ENCODE data around the gene PROK1. TPM values are rescaled to one million over a fixed set of nuclear protein-coding genes. Genes with fewer than 3 reads are reported as not detected.

The PROK1 gene
- polyA plus RNA-seq, 1 donor (not counting 4 experiments of a cell fraction or from before 2014, with no cell fraction given): not detected

DNA sequence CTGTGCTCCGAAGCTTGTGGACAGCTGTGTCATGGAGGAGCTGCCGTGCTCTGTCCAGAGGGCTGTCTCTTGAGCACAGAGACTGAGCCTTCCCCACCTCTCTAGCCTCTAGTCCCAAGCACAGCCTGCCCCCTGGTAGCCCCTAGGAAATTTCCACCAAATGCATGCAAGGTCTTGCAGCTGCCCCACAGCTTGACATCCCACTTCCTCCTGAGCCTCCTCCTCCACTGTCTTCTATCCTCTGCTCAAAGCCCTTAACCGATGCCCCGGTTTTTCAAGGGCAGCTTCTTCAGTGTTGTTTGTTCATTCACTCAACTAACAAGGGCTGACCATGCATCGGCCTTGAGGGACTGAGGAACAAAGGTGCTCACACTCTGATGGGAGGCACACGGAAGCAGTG, 20.6 kb upstream of the PROK1 start:
- Histone ChIP-seq H3K4me1 (ENCODE audit: control insufficient read depth, extremely low read depth, insufficient read depth, low read length) (no peaks in the 10 kb centered on the region), H3K27me3 (ENCODE audit: control insufficient read depth, extremely low read depth, insufficient read depth, low read length) (peaks cover 10% of the 10 kb centered on the region), H3K79me2 (ENCODE audit: control insufficient read depth, insufficient read depth, low read length) (no peaks in the 10 kb centered on the region), H3K9ac (ENCODE audit: control insufficient read depth, extremely low read depth, insufficient read depth, low read length) (no peak overlapping the region), H3K9me1 (ENCODE audit: control insufficient read depth, extremely low read depth, insufficient read depth, low read length) (no peaks in the 10 kb centered on the region), H3K4me2 (ENCODE audit: control insufficient read depth, extremely low read depth, insufficient read depth, low read depth, low read length) (no peak overlapping the region), H2AFZ (ENCODE audit: control insufficient read depth, low read length) (no peak overlapping the region), H4K20me1 (ENCODE audit: control insufficient read depth, extremely low read depth, insufficient read depth, low read length) (no peaks in the 10 kb centered on the region), H3K27ac (ENCODE audit: control insufficient read depth, insufficient read depth, low read length) (no peak overlapping the region), H3K36me3 (ENCODE audit: control insufficient read depth in 2 of 2, extremely low read depth in 1 of 2, insufficient read depth in 2 of 2, low read length in 2 of 2) (no peaks in the 10 kb centered on the region), H3K9me3 (ENCODE audit: control insufficient read depth, low read depth, low read length) (no peaks in the 10 kb centered on the region), H3K4me3 (ENCODE audit: control insufficient read depth in 2 of 3, extremely low read depth in 1 of 3, insufficient read depth in 2 of 3, low read depth in 1 of 3, low read length in 3 of 3) (no peak overlapping the region)
- dilution Hi-C loops (cut with MboI; ENCODE audit: extremely low pct_ligation_motif_present, low sequenced_read_pairs): no loop called here
- no peak for FAIRE-seq
- no peak for DNase-seq (ENCODE audit: low read depth, low spot score)
- TF ChIP-seq EZH2 (IDR thresholded peaks at IDR 0.05; ENCODE audit: low read length): no peak
- TF ChIP-seq, protein P1, sequence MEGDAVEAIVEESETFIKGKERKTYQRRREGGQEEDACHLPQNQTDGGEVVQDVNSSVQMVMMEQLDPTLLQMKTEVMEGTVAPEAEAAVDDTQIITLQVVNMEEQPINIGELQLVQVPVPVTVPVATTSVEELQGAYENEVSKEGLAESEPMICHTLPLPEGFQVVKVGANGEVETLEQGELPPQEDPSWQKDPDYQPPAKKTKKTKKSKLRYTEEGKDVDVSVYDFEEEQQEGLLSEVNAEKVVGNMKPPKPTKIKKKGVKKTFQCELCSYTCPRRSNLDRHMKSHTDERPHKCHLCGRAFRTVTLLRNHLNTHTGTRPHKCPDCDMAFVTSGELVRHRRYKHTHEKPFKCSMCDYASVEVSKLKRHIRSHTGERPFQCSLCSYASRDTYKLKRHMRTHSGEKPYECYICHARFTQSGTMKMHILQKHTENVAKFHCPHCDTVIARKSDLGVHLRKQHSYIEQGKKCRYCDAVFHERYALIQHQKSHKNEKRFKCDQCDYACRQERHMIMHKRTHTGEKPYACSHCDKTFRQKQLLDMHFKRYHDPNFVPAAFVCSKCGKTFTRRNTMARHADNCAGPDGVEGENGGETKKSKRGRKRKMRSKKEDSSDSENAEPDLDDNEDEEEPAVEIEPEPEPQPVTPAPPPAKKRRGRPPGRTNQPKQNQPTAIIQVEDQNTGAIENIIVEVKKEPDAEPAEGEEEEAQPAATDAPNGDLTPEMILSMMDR (optimal IDR thresholded peaks at IDR 0.05 in 1 of 3, IDR thresholded peaks at IDR 0.05 in 1 of 3, conservative IDR thresholded peaks at IDR 0.05 in 1 of 3; ENCODE audit: extremely low read depth in 1 of 3, insufficient read depth in 2 of 3, low read length in 3 of 3): no peak

DNA sequence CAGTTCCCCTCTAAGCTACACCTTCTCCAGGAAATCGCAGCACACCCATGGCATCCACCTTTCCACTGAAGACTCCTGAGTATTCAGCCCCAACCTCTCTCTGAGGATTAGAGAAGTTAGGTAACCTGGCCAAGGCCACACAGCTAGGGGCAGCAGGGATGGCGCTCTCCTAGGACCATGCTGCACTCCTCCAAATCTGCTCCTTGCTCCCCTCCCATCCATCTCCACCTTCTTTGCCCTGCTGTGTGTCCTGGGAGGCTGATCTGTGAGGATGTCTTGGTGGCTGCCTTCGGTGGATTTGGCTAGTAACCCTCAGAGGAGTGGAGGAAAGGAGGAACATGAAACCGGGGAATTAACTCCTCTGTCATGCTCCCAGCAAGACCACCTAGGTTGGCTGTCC, 20.0 kb upstream of the PROK1 start:
- Histone ChIP-seq H3K4me3 (ENCODE audit: control insufficient read depth in 2 of 3, extremely low read depth in 1 of 3, insufficient read depth in 2 of 3, low read depth in 1 of 3, low read length in 3 of 3) (no peak overlapping the region), H3K9me1 (ENCODE audit: control insufficient read depth, extremely low read depth, insufficient read depth, low read length) (no peaks in the 10 kb centered on the region), H3K4me1 (ENCODE audit: control insufficient read depth, extremely low read depth, insufficient read depth, low read length) (no peaks in the 10 kb centered on the region), H3K4me2 (ENCODE audit: control insufficient read depth, extremely low read depth, insufficient read depth, low read depth, low read length) (no peak overlapping the region), H3K9ac (ENCODE audit: control insufficient read depth, extremely low read depth, insufficient read depth, low read length) (no peak overlapping the region), H4K20me1 (ENCODE audit: control insufficient read depth, extremely low read depth, insufficient read depth, low read length) (no peaks in the 10 kb centered on the region), H3K27me3 (ENCODE audit: control insufficient read depth, extremely low read depth, insufficient read depth, low read length) (peaks cover 10% of the 10 kb centered on the region), H3K9me3 (ENCODE audit: control insufficient read depth, low read depth, low read length) (no peaks in the 10 kb centered on the region), H2AFZ (ENCODE audit: control insufficient read depth, low read length) (no peak overlapping the region), H3K36me3 (ENCODE audit: control insufficient read depth in 2 of 2, extremely low read depth in 1 of 2, insufficient read depth in 2 of 2, low read length in 2 of 2) (no peaks in the 10 kb centered on the region), H3K79me2 (ENCODE audit: control insufficient read depth, insufficient read depth, low read length) (no peaks in the 10 kb centered on the region), H3K27ac (ENCODE audit: control insufficient read depth, insufficient read depth, low read length) (no peak overlapping the region)
- no peak for TF ChIP-seq EZH2 (IDR thresholded peaks at IDR 0.05; ENCODE audit: low read length)
- FAIRE-seq (no peak), DNase-seq (ENCODE audit: low read depth, low spot score) (no peak)
- dilution Hi-C loops (cut with MboI; ENCODE audit: extremely low pct_ligation_motif_present, low sequenced_read_pairs): no loop called here

DNA sequence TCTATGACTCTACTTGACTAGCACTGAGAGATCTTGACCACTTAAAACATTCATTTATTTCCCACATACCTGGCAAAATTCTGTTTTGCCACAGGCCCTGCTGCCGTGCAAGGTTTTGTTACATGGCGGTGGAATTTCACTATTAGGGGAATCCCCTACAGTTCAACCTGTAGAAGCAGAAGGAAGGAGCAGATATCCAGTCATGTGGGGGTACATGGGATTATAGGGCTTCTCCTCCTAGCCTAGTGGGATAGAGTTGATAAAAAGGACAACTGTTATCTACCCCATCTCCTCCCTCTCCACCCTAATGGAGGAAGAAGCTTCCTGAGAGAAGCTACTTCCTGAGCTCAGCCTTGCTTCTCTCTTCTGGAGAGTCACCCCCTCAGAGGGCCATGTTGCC, 17.7 kb upstream of the PROK1 start:
- Histone ChIP-seq H3K4me1 (ENCODE audit: control insufficient read depth, extremely low read depth, insufficient read depth, low read length) (no peaks in the 10 kb centered on the region), H3K4me3 (ENCODE audit: control insufficient read depth in 2 of 3, extremely low read depth in 1 of 3, insufficient read depth in 2 of 3, low read depth in 1 of 3, low read length in 3 of 3) (no peak overlapping the region), H3K27ac (ENCODE audit: control insufficient read depth, insufficient read depth, low read length) (no peak overlapping the region), H2AFZ (ENCODE audit: control insufficient read depth, low read length) (no peak overlapping the region), H3K79me2 (ENCODE audit: control insufficient read depth, insufficient read depth, low read length) (no peaks in the 10 kb centered on the region), H3K27me3 (ENCODE audit: control insufficient read depth, extremely low read depth, insufficient read depth, low read length) (peaks cover 10% of the 10 kb centered on the region), H3K9me3 (ENCODE audit: control insufficient read depth, low read depth, low read length) (no peaks in the 10 kb centered on the region), H3K36me3 (ENCODE audit: control insufficient read depth in 2 of 2, extremely low read depth in 1 of 2, insufficient read depth in 2 of 2, low read length in 2 of 2) (no peaks in the 10 kb centered on the region), H3K4me2 (ENCODE audit: control insufficient read depth, extremely low read depth, insufficient read depth, low read depth, low read length) (no peak overlapping the region), H3K9ac (ENCODE audit: control insufficient read depth, extremely low read depth, insufficient read depth, low read length) (no peak overlapping the region), H4K20me1 (ENCODE audit: control insufficient read depth, extremely low read depth, insufficient read depth, low read length) (no peaks in the 10 kb centered on the region), H3K9me1 (ENCODE audit: control insufficient read depth, extremely low read depth, insufficient read depth, low read length) (no peaks in the 10 kb centered on the region)
- FAIRE-seq (no peak), DNase-seq (ENCODE audit: low read depth, low spot score) (no peak)
- dilution Hi-C loops (cut with MboI; ENCODE audit: extremely low pct_ligation_motif_present, low sequenced_read_pairs): no loop called here
- TF ChIP-seq EZH2 (IDR thresholded peaks at IDR 0.05; ENCODE audit: low read length): no peak
- TF ChIP-seq, protein P1 (optimal IDR thresholded peaks at IDR 0.05 in 1 of 3, IDR thresholded peaks at IDR 0.05 in 1 of 3, conservative IDR thresholded peaks at IDR 0.05 in 1 of 3; ENCODE audit: extremely low read depth in 1 of 3, insufficient read depth in 2 of 3, low read length in 3 of 3): no peak

Data from keratinocyte (primary cell).